ENCODE data around the gene EEF1AKMT2. TPM values are rescaled to one million over a fixed set of nuclear protein-coding genes. Genes with fewer than 3 reads are reported as not detected.

Gene EEF1AKMT2
- total RNA-seq, 2 experiments from 2014 or later = 22.3 to 25.5 TPM

- Mint-ChIP-seq H3K27me3 (ENCODE audit: low read depth) (no peaks in the 10 kb centered on the region), H3K4me1 (ENCODE audit: low read depth) (peaks cover 57% of the 10 kb centered on the region), H3K9me3 (ENCODE audit: insufficient read depth) (no peaks in the 10 kb centered on the region), H3K27ac (peak overlapping the region; percentile 54), H3K4me3 (no peak overlapping the region), H3K36me3 (ENCODE audit: low read depth) (peaks cover 22% of the 10 kb centered on the region)
- ChIA-PET POLR2A (interaction anchor here (2.6 kb wide), 1 partner anchor 10 kb away, joined by 12 read pairs; no protein-coding TSS in a partner anchor), CTCF (interaction anchor here (1.7 to 10.1 kb wide), 3 partner anchors 11 to 33 kb away, joined by 5 to 156 read pairs (median 67); no protein-coding TSS in a partner anchor)
- no peak for DNase-seq
- no peak for ATAC-seq
Measured at GRCh38 chr10:124708246-124708779, 83.4 kb downstream of the EEF1AKMT2 start.

Other genes with a start within 250 kb of the EEF1AKMT2 start
- 10 to 100 TPM; 19.9 to 21.8 TPM for gene FAM53B, start 47.5 kb downstream of the EEF1AKMT2 start, total RNA-seq
- gene ABRAXAS2, start 9.9 kb upstream of the EEF1AKMT2 start, total RNA-seq = 10 to 100 TPM; 12.1 to 15.2 TPM
- gene ZRANB1, start 150.2 kb upstream of the EEF1AKMT2 start, total RNA-seq = 10 to 100 TPM; 10.7 to 11.2 TPM

Measured in activated CD8-positive, alpha-beta T cell treated with anti-CD3 and anti-CD28 coated beads, Interleukin-2, amount 10 ng/mL, durations not matched to agents 7 days and 5 days (primary cell).